Activated CD4-positive, alpha-beta T cell treated with anti-CD3 and anti-CD28 coated beads for 4 hours (primary cell): ENCODE results near the gene ARNT2.
"Not testable (repeated sequence)": the region's sequence is repeated elsewhere in the genome, so short reads cannot be mapped to it uniquely, and the experiment has no call there.

ENCODE experiments used
- DNase-seq, 2 donors: peaks; one replicate each; pipeline ENCODE4 v3.0.0-alpha.2; 2020

ARNT2 gene

DNA sequence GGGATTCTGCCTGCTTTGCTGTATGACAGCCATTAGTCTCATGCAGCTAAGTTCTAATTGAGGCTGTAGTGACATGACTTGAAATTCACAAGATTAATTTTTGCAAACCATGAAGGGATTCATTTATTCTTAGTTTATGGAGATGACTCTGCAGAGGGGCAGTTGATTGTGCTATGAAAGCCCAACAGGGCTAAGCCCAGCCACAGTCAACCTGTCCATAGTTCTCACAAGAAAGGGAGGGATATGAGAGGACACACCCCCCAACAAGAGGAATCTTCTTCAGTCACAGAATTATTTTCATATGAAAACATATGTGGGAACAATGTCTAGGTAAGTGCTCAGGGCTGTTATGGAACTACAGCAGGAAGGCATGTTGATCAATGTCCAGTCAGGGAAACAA lies 229.0 kb downstream of the ARNT2 start:
- DNase-seq, result no peak

DNA sequence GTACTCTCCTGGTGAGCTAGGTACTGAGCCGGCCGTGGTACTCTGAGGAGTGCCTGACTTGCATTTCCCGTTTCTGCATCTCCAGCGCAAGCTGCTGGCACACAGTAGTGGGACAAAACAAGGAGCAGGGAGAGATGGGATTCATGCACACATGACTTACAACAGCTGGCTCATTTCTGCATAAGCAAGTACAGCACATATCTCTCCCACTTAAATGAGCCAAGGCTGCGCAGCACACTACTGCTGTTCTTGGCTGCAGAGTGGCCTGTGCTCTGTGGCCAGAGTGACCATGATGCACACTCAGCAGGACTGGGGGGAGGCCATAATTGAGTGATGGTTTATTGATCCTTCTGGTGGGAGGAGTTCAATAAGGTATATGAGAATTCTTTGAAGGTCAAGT lies 231.8 kb downstream of the ARNT2 start:
- no peak for DNase-seq

DNA sequence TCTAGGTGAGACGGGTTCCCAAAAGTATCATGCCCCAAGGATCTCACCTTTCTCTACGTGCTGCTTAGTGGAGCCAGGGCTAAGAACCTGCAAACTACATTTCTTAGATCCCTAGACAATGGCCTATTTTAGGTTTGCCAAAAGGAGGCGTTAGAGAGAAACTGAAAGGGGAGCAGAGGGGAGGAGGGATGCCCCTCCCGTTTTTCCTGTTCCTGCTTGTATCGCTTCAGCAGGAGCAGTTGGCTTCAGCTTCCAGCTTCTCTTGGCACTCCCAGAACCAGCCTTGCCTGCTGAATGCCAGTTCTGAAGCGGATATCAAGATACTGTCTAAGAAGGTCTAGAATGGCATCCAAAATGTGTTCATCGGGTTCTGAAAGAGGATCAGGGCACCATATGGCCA lies 232.5 kb downstream of the ARNT2 start:
- no peak for DNase-seq

DNA sequence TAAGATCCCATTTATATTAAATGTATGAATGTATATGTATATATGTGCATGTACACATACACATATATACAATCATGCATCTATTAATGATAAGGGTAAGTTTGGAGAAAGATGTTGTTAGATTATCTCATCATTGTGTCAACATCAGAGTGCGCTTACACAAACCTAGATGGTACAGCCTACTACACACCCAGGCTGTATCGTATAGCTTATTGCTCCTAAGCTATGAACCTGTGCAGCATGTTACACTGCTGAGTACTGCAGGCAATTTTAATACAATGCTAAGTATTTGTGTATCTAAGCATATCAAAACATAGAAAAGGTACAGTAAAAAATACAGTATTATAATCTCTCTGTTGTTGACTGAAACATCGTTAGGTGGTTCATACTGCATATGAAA lies 233.6 kb downstream of the ARNT2 start:
- DNase-seq, result no peak

DNA sequence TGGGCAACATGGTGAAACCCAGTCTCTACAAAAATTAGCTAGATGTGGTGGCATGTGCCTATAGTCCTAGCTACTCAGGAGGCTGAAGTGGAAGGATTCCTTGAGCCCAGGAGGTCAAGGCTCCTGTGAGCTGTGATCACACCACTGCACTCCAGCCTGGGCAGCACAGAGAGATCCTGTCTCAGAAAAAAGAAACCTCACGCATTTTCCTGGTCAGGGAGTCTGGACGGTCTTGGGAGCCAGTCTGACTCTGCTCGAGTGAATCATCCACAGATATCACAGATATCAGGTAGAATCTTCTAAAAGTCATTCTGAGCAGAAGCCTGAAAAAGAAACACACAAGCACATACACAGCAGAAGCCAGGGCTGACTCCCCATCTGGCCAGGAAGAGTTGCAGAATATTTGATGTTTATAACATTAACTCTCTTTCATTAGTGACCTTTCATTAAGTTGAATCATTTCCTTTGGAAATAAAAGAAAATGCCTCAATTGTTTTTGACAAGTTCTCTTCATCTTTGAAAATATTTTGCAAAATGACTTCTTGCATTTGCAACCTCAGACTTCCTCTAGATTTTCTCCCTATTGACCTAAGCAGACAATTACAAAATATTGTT lies 234.5 kb downstream of the ARNT2 start:
- DNase-seq, result no peak

DNA sequence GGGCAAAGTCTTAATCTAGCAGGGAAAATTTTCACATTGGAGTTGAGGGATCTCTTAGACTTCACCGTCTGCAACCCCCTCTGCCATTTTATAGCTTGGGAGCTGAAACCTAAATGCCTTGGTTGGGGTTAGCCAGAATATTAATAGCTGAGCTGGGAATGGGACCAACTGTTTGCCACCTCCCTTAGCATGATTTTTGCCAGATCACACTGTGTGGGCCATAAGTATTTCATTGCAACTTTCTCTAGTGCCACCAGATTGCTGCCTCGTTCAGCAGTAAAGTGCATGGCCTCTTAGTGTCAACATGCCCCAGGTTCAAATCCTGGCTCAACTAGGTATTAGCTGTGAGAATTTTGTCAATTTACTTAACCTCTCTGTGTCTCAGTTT lies 235.0 kb downstream of the ARNT2 start:
- DNase-seq, result no peak

DNA sequence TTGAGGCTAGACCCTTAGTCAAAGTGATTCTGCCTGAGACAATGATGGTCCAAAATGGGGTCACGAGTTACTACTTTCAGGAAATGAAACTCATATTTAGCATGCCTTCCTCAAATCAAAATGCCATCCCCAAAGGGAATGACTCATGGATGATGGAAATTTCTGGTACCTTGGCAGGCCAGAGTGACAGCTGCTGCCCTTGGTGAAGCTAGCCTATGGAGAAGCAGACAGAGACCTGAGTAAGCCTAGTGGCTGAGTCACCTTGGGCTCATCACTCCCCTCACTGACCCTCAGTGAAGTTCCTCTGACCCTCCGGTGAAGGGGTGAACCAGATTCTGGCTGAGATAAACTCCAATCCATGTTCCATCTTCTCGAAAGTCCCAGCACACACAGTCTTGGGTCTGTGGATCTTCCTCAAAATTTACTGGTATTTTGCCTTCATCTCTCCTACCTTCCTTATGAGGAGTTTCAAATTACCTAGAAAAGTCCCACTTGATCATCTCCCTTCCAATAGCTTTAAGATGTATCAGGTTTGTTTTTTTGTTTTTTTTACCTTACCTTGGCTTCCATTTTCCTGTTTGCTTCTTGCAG lies 236.4 kb downstream of the ARNT2 start:
- DNase-seq, result no peak

DNA sequence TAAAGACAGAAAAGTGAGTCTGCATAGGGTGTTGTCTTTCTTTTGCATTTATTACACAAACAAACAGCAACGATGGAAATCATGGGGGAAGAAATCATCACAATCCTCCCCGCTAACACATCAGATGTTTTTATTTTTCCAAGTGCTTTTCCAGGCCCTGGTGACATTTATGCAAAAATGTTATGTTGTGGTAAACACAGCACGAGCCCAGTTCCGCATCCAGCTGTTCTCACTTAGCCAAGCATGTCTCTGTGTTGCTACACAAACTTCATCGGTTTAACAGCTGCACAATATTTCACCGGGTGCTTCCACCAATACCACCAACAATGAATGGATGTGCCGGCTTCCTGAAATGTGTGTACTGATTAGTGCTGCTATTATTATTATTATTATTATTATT lies 237.2 kb downstream of the ARNT2 start:
- no peak for DNase-seq

DNA sequence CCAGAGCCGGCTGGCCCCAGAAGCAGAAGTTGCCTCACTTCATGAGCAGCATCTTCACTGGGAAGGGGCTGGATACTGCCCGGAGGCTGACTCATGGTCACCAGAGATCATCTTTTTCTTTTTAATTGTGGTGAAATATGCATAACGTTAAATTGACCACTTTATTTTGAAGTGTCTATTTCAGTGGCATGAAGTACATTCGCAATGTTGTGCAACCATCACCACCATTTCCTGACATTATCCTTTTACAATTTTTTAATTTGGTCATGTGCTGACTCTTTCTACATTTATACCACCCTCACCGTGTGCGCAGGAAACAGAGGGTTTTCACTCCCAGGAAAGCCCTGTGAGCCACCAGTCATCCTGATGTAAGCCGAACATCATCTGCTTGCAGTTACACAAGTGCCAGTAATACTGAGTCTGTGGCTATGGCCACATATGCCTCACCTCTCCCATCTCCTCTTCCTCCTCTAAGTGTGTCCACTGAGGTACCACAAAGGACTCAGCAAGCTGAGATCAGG lies 239.3 kb downstream of the ARNT2 start:
- no peak for DNase-seq

DNA sequence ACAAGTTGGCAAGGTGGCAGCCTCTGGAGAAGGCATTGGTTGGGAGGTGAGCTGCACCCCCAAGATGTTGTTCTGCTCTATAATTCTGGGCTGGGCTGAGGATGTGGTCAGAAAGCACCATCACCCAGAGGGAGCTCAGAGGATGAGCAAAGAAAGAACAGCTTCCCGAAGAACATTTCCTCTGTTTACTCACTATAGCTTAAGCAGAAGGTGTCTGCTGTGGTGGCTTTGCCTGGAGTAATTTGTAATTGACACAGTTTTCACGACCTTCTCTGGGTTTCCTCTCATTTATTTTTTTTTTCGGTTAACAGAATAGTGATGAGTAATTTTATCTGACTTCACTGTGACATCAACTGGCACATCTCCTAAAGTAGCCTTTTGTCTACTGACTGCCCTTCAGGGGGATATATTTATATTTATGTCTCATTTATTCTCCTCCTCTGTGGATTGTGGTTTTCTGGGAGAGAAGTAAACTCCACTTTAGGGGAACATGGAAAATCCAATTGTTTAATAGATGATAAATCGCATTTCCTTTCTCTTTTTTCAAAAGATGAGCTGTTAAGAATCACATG lies 241.4 kb downstream of the ARNT2 start:
- DNase-seq, result no peak

DNA sequence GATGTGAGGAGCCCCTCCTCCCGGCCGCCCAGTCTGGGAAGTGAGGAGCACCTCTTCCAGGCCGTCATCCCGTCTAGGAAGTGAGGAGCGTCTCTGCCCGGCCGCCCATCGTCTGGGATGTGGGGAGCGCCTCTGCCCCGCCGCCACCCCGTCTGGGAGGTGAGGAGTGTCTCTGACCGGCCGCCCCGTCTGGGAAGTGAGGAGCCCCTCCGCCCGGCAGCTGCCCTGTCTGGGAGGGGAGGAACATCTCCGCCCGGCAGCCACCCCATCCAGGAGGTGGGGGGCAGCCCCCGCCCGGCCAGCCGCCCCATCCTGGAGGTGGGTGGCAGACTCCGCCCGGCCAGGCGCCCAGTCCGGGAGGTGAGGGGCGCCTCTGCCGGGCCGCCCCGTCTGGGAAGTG lies 243.2 kb downstream of the ARNT2 start:
- not testable (repeated sequence) for DNase-seq
